DND-41 (cell line): ENCODE data around the gene NTNG2.

Experiments used
- EZH2 ChIP-seq: IDR thresholded peaks from 3 replicates; pipeline ENCODE4 v1.6.1; 2012; ENCODE audit warnings: borderline replicate concordance, low read depth, mild to moderate bottlenecking, moderate library complexity, low read length, inconsistent platforms; ENCODE audit not compliant: severe bottlenecking
- TF ChIP-seq, protein P1 (sequence below): IDR thresholded peaks from 2 replicates; pipeline ENCODE4 v1.5.1; 2012; ENCODE audit warnings: borderline replicate concordance, low read length, moderate library complexity, mild to moderate bottlenecking; ENCODE audit not compliant: poor library complexity, severe bottlenecking; ENCODE audit errors: extremely low read depth

DNA sequence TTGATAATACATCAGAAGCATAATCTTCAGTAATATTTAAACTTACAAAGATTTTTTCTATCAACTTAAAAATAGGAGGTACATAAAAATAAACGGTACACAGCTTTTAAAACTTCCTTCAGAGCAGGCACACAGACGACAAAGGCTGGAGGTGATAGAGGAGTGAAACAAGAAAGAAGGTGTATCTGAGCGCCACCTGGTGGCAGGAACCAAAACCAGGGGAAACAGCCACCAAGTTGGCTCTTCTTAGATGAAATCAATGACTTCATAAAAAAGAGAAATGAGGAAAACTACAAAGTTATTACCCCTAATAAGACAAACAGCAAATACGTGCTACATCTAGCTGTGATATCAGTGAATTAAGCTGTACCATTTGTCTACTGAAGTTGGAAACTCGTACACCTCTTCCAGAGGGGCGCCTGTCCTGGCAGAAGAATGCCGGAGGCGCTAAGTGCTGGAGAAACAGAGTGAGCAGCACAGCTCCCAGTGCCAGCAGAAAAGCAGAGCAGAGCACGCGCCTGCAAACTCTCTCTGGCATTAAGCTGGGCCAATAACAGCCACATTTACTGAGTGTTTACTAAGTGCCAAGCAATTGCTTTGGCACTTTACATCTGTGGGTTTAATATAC lies 107.0 kb downstream of the NTNG2 start:
- no peak for TF ChIP-seq EZH2
- TF ChIP-seq, protein P1, sequence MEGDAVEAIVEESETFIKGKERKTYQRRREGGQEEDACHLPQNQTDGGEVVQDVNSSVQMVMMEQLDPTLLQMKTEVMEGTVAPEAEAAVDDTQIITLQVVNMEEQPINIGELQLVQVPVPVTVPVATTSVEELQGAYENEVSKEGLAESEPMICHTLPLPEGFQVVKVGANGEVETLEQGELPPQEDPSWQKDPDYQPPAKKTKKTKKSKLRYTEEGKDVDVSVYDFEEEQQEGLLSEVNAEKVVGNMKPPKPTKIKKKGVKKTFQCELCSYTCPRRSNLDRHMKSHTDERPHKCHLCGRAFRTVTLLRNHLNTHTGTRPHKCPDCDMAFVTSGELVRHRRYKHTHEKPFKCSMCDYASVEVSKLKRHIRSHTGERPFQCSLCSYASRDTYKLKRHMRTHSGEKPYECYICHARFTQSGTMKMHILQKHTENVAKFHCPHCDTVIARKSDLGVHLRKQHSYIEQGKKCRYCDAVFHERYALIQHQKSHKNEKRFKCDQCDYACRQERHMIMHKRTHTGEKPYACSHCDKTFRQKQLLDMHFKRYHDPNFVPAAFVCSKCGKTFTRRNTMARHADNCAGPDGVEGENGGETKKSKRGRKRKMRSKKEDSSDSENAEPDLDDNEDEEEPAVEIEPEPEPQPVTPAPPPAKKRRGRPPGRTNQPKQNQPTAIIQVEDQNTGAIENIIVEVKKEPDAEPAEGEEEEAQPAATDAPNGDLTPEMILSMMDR: peak; percentile 91
